GM19025 (cell line): Measurements from ENCODE around the gene PTPRT.
"Not testable (repeated sequence)": the region's sequence is repeated elsewhere in the genome, so short reads cannot be mapped to it uniquely, and the experiment has no call there.

Experiments used
- ATAC-seq: cut with Tn5 transposase; IDR thresholded peaks from one replicate; pipeline ENCODE4 v1.9.1; 2021; ENCODE audit warnings: mild to moderate bottlenecking, low read depth, moderate library complexity; ENCODE audit not compliant: unreplicated experiment

Gene PTPRT

GRCh38 chr20:42272516-42272915 is 917.2 kb downstream of the PTPRT start:
- no peak for ATAC-seq

DNA sequence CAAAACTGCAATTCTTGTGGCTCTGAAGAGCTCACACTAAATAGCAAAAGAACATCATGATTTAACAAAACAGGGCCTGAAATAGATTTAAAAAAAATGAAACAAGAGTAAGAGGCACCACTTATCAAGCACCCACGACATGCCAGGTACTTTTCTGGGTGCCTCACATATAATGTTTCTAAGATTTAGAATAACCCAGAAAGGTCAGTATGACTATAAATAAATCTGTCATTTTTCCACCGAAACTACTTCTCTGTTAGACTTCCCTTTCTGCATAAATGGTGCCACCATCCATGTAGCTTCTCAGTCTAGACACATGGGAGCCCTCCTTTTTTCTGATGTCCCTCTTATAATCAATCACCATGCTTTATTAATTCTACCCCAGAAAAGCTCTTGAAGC is 919.2 kb downstream of the PTPRT start:
- ATAC-seq: no peak

GRCh38 chr20:42267793-42268384 is 921.8 kb downstream of the PTPRT start:
- no peak for ATAC-seq

DNA sequence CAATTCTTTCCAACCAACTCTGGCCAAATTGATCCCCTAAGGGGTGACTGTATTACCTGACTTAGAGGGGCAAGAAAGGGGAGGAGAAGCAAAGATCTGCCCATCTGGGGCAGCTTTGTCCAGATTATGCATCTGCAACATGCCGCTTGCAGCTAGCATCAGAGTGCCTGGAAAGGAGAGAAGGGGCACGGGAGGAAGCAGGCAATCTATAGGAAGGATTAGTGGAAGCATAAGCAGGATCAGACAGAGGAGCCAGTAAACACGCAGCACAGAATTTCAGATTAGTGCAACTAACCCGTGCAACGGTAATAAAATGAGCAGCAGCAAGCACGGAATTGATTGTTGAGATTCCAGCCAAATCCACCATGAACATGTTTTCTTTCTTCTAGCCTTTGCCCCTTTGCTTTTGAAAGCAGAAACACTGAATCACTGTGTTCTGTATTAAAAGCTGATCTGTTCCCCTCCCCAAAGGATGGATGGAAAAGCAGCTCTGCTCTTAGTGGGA is 927.9 kb downstream of the PTPRT start:
- ATAC-seq: no peak

DNA sequence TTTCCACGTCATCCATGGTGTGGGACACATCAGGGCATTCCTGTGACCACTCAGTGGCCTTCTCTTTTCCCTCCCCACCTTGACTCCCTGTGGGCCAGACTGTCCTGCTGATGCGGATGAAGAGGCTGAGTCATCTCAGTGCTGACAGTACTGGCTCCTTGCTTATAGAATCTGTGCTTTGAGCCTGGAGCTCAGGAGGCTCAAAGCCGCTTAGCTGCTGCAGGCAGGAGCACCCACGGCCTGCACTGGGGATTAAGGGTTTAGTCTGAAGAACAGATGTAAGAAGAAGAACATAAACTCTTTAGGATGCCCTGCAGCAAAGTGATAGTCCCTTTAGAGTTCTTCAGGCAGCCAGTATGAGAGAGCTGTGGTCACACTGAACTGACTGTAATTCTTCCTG is 929.5 kb downstream of the PTPRT start:
- no peak for ATAC-seq

- ATAC-seq: no peak
Measured at GRCh38 chr20:42259389-42259788, 930.3 kb downstream of the PTPRT start.

DNA sequence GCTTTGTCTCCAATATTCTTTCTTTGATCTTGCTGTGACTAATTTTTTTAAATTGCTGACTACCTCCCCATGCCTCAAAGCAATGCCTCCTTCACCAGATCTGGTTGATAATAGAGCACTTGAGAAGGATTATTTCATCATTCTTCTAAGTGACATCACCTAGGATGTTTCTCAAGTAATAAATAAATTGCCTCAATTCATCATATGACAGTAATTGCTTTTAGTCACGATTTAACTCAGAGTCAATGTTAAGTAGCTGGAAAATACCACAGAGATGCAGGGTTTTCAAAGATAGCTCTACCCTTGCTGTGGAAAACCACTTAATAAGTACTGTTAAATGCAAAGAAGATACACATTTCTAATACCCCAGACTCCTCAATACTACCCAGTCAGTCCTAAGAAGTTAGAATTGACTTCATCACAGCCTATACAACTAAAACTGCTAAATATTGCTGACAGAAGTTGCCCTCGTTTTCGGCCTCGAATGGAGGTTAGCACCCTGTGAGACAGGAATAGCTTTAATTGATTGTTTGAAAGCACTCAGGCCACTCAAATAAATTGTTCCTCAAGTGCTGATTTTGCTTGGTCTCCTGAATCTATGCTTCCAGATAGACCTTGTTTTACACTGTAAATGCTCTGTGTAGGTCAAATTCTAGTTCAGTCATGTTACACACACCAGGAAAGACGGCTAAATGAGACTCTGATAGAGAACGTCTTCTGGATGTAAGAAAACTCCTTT is 931.0 kb downstream of the PTPRT start:
- no peak for ATAC-seq

- no peak for ATAC-seq
Measured at GRCh38 chr20:42255821-42256220, 933.9 kb downstream of the PTPRT start.

- ATAC-seq: no peak
Measured at GRCh38 chr20:42254673-42255072, 935.0 kb downstream of the PTPRT start.

DNA sequence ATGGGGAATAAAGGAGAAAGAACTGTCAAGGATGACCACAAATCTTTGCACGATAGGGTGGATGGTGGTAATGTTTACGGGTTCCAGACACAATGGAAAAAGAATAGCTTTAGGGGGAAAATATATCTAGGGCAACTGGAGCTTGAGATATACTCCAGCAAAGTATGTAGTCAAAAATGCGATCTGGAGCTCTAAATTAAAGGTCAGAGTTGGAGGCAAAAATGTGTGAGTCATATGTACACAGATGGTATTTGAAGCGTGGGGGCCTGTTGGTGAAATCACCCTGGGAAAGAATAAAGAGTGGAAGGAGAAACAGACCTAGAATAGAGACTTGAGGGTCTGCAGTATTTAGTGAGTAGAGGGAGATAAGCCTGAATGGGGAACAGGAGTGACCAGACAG is 937.6 kb downstream of the PTPRT start:
- no peak for ATAC-seq

GRCh38 chr20:42218621-42219374 is 970.9 kb downstream of the PTPRT start:
- no peak for ATAC-seq

GRCh38 chr20:42214074-42214473 is 975.6 kb downstream of the PTPRT start:
- no peak for ATAC-seq

- ATAC-seq: no peak
Measured at GRCh38 chr20:42212391-42212790, 977.3 kb downstream of the PTPRT start.

GRCh38 chr20:42206557-42206956 is 983.1 kb downstream of the PTPRT start:
- ATAC-seq: not testable (repeated sequence)

GRCh38 chr20:42204109-42204660 is 985.5 kb downstream of the PTPRT start:
- ATAC-seq: no peak

DNA sequence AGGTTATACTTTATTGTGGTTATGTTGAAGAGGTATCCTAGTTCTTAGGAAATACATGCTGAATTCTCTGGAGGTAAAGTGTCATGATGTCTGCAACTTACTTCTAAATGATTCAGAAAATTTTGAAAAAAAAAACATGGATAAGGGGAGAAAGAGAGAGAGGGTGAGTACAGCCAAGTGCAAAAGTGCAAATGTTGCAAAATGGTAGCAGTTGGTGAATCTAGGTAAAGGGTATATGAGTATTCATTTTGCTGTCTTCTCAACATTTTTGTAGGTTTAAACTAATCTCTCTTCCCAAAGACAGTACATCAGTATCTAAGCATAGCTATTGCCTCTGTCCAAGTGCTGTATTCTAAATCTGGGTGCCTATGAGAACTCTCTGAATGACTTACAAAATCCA is 992.1 kb downstream of the PTPRT start:
- no peak for ATAC-seq

DNA sequence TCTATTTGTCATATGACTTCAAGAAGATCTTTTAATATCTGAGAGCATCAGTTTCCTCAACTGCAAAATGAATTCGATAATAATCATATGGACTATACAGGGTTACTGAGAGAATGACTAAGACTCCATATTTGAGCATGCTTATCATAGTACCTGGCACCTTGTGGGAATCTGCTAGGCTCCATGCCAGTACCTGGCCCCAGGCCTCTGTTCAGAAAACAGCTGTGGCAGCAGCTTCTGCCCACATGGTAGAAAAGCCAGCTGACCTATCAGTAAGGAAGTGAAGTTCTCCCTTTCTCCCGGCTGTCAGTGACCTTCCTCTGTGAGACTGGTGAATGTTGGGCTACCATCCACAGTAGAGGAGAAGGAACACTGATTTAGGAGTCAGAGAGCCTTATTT is 996.6 kb downstream of the PTPRT start:
- no peak for ATAC-seq

DNA sequence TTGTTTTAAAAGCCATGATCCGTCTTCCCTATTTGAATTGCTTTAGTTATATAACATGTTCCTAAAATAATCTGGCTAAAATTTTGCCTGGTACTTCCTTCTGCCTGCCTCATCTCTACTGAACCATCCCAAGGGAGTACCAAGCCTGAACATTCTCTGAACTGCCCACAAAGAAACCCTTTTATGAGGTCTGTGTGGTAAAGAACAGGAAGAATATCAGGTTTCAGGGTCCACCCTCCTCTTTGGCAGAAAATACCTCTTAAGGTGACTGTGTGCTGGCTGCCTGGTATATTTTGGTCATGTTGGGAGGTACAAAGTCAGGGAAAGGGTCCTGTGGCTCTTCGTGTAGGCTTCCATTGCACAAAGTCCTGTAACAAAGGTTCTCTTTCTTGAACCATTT is 997.4 kb downstream of the PTPRT start:
- no peak for ATAC-seq

GRCh38 chr20:42191140-42191860 is 998.4 kb downstream of the PTPRT start:
- no peak for ATAC-seq

DNA sequence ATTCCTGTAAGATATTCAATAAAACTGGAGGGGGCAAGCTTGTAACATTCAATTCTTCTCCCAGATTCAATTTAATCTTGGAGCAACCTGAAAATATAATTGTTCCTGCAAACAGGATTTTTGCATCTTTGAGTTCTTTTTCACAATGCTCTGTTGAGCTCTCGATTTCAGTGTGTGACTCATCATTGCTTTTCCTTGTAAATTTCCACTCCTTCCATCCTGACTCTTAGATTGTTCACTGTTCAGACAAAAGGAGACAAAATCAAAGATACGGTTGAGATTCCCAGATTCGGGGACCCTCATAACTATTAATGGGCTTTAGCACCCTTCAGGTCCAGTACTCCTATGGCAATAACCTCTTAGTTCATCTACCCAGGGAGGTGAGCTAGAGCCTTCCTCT is 999.6 kb downstream of the PTPRT start:
- no peak for ATAC-seq

GRCh38 chr20:42186337-42186736 is 1003.4 kb downstream of the PTPRT start:
- ATAC-seq: no peak
